Brain microvascular endothelial cell (primary cell): ENCODE results near the gene TMEM88.

ENCODE experiments used
- DNase-seq: peaks from one replicate; pipeline ENCODE4 v3.0.0-alpha.2; 2020
- H3K27ac ChIP-seq: fragments of 250-450 bp; sonication (Bioruptor Pico); 2 replicates; pipeline ENCODE4 v1.5.1; 2020; ENCODE audit warnings: mild to moderate bottlenecking, moderate library complexity
- H3K27me3 ChIP-seq: fragments of 250-450 bp; sonication (Bioruptor Pico); replicated peaks from 2 replicates; pipeline ENCODE4 v1.5.1; 2020; ENCODE audit warnings: mild to moderate bottlenecking
- H3K36me3 ChIP-seq: fragments of 250-450 bp; sonication (Bioruptor Pico); replicated peaks from 2 replicates; pipeline ENCODE4 v1.5.1; 2020; ENCODE audit warnings: mild to moderate bottlenecking
- H3K4me3 ChIP-seq: 2 replicates; pipeline ENCODE4 v1.5.1; 2011; ENCODE audit warnings: low read depth, mild to moderate bottlenecking, control low read depth, low read length, moderate library complexity
- CTCF ChIP-seq: IDR thresholded peaks from 2 replicates; pipeline ENCODE4 v1.5.1; 2011; ENCODE audit warnings: low read depth, mild to moderate bottlenecking, moderate library complexity, low read length, control low read depth, inconsistent platforms; ENCODE audit errors: missing control alignments
- in situ Hi-C: cut with HindIII; loops from 2 replicates; pipeline ENCODE4 v1.10.0; 2017; ENCODE audit warnings: low sequenced_read_pairs, low pct_ligation_motif_present

The TMEM88 gene

GRCh38 chr17:7894866-7895265, 40.0 kb downstream of the TMEM88 start:
- Histone ChIP-seq H3K27me3 (no peaks in the 10 kb centered on the region), H3K36me3 (peaks cover 78% of the 10 kb centered on the region), H3K27ac (no peak overlapping the region), H3K4me3 (no peak overlapping the region)
- no peak for DNase-seq
- in situ Hi-C loops: no loop called here
- TF ChIP-seq CTCF: no peak

- H3K27me3 ChIP-seq: no peaks in the 10 kb centered on the region
- no peak for TF ChIP-seq CTCF
- in situ Hi-C loops: no loop called here
- H3K27ac ChIP-seq: no peak overlapping the region
- no peak overlapping the region for H3K4me3 ChIP-seq
- H3K36me3 ChIP-seq: peaks cover 83% of the 10 kb centered on the region
- no peak for DNase-seq
These were observed 42.2 kb downstream of the TMEM88 start for GRCh38 chr17:7897090-7897489.

- in situ Hi-C loops: no loop called here
- peak; percentile 42 for DNase-seq
- Histone ChIP-seq H3K27me3 (no peaks in the 10 kb centered on the region), H3K27ac (no peak overlapping the region), H3K36me3 (peaks cover 85% of the 10 kb centered on the region), H3K4me3 (no peak overlapping the region)
- TF ChIP-seq CTCF: peak; percentile 67
These were observed 42.9 kb downstream of the TMEM88 start for GRCh38 chr17:7897773-7898172.

GRCh38 chr17:7903154-7904103, 48.6 kb downstream of the TMEM88 start:
- DNase-seq: peak; percentile 14
- no peaks in the 10 kb centered on the region for H3K27me3 ChIP-seq
- H3K27ac ChIP-seq: no peak overlapping the region
- in situ Hi-C loops: no loop called here
- TF ChIP-seq CTCF: no peak
- H3K4me3 ChIP-seq: no peak overlapping the region
- H3K36me3 ChIP-seq: peaks cover 93% of the 10 kb centered on the region
